ENCODE data around the gene METTL9.
A peak's percentile ranks its signal among the peaks of the same experiment; 100 is the strongest.
"Not testable (repeated sequence)": the region's sequence is repeated elsewhere in the genome, so short reads cannot be mapped to it uniquely, and the experiment has no call there.

The METTL9 gene

GRCh38 chr16:21667575-21667974 lies 68.2 kb downstream of the METTL9 start:
- no peak for DNase-seq

DNA sequence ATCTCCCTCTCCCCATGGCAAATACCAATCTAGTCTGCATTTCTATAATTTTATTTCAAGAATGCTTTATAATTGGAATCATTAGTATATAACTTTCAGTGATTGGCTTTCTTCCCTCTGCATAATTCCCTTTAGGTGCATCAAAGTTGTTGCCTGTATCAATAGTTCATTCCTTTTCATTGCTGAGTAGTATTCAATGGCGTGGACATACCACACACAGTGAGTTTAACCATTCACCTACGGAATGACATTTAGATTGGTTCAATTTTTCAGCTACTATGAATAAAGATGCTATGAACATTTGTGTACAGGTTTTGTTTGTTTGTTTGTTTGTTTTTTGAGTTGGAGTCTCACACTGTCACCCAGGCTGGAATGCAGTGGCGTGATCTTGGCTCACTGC lies 74.1 kb downstream of the METTL9 start:
- no peak for DNase-seq

- DNase-seq, result not testable (repeated sequence)
Measured at GRCh38 chr16:21674456-21674855, 75.1 kb downstream of the METTL9 start.

- not testable (repeated sequence) for DNase-seq
Measured at GRCh38 chr16:21680714-21681113, 81.3 kb downstream of the METTL9 start.

GRCh38 chr16:21683184-21683583 lies 83.8 kb downstream of the METTL9 start:
- no peak for DNase-seq

DNA sequence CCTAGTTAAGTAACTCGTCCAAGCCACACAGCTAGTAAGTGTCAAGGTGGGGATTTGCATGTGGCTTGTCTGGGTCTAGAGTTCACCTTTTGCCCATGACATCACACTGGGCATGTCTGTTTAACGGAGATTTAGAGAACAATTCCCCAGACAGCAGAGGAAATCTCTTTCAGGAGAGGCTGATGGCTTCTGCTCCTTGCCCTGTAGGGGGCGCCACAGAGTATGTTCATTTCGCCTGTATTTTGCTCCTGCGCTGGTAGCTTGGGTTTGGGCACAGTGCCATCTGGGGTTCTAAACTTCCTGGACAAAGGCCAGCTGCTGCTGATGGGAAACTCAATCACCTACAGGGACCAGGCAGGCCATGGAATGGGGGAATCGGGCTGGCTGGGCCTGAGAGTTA lies 84.8 kb downstream of the METTL9 start:
- no peak for DNase-seq

- no peak for DNase-seq
Measured at GRCh38 chr16:21685034-21685455, 85.7 kb downstream of the METTL9 start.

- DNase-seq, result no peak
Measured at GRCh38 chr16:21689107-21689506, 89.7 kb downstream of the METTL9 start.

- DNase-seq, result not testable (repeated sequence)
Measured at GRCh38 chr16:21690967-21691366, 91.6 kb downstream of the METTL9 start.

- DNase-seq, result peak; percentile 35
Measured at GRCh38 chr16:21694609-21695008, 95.2 kb downstream of the METTL9 start.

DNA sequence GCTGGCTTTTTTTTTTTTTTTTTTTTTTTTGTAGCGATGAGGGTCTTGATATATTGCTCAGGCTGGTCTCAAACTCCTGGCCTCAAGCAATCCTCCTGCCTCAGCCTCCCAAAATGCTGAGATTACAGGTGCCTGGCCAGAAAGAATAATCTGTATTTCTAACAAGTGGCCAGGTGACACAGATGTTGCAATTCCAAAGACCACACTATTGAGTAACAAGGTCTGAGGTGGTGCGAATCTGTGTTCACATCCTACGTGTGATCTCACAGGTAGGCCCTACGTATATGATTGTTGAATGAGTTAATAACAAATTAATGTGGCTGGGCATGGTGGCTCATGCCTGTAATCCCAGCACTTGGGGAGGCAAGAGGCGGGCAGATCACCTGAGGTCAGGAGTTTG lies 97.7 kb downstream of the METTL9 start:
- DNase-seq, result no peak

- no peak for DNase-seq
Measured at GRCh38 chr16:21698169-21699032, 99.0 kb downstream of the METTL9 start.

DNA sequence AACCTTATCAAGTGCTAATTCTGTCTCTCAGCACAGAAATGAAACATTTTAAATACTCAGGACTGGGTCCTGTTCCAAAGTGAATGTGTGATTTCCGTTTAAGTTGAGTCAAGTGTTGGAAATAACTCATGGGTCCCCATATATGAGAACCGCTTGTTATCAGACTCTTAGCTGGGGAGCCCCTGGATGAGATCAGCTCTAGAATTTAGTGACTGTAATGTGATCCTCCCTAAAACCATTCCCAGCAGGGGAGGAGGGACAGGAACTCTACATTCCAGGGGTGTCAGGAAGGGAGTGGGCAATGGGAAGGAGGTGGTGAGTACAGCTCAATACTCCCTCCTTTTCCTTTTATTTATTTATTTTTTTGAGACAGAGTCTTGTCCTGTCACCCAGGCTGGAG lies 101.9 kb downstream of the METTL9 start:
- DNase-seq, result no peak

DNA sequence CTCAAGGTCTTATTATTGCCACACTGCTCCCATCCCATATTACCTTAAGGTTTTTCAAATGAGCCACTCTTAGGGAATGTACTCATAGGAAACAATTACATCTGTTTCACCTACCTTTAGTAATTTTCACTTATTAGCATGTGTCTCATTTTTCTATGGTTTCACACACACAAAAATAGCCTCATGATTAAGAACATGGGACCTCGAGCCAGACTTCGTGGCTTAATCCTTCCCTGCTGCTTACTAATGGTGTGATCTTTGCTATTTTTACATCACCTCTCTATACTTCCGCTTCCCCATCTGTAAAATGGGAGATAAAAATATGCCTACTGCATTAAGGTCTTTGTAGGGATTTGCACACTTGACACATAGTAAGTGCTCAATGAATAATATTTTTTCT lies 102.9 kb downstream of the METTL9 start:
- DNase-seq, result no peak

GRCh38 chr16:21703156-21703555 lies 103.8 kb downstream of the METTL9 start:
- no peak for DNase-seq

GRCh38 chr16:21703589-21704174 lies 104.3 kb downstream of the METTL9 start:
- DNase-seq, result no peak

DNA sequence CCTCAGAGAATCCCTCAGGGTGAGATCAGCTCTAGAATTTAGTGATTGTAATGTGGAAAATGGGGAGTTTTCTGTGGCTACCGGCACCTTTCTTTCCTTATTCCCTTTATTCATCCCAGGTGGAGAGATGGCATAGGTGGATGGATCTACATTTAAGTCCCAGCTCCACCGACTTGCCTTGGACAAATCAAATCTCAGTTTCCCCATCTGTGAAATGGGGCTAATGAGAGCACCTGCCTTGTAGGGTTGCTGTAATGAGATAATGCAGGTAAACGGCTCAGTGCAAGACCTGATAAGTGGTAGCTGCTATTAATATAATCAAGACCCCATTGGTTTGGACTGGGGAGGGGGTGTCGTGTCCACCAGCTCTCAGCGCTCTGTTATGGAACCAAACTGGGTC lies 104.9 kb downstream of the METTL9 start:
- no peak for DNase-seq

DNA sequence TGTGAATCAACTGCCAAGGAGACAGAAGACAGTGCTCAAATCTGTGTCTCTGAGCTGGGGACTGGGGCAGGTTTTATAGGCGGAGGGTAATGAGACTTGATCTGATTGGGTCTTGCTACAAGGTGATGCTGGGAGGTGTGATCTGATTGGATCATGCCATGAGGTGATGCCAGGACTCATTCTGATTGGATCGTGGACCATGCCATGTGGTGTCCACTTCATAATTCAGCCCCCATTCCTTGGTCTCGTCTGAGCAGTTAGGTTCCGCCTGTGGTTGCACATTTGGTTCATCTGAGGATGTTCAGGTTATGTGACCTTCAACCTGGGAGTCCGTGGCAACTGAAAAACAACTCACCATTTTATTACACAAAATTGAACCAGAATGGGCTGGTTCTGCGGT lies 105.4 kb downstream of the METTL9 start:
- DNase-seq, result no peak
